B cell (primary cell): ENCODE measurements around the gene TTC13.

Experiments
- CTCF ChIP-seq: fragments of 200-600 bp; IDR thresholded peaks from one replicate; pipeline ENCODE4 v1.8.0; 2022; ENCODE audit warnings: antibody characterized with exemption, mild to moderate bottlenecking
- EZH2 ChIP-seq: IDR thresholded peaks from 2 replicates; pipeline ENCODE4 v1.6.1; 2012; ENCODE audit warnings: borderline replicate concordance, low read depth, mild to moderate bottlenecking, moderate library complexity, low read length; ENCODE audit not compliant: insufficient read depth, poor library complexity, severe bottlenecking

GRCh38 chr1:230979389-230979716 is 692 bp upstream of the TTC13 start:
- TF ChIP-seq CTCF, result no peak
- no peak for TF ChIP-seq EZH2
